Stimulated activated CD8-positive, alpha-beta memory T cell treated with anti-CD3 and anti-CD28 coated beads, Interleukin-4, amount 100 ng/mL, for 24 hours (primary cell): ENCODE results near the gene MYOT.
"Not testable (repeated sequence)": the region's sequence is repeated elsewhere in the genome, so short reads cannot be mapped to it uniquely, and the experiment has no call there.

ENCODE experiments used
- DNase-seq: peaks from one replicate; pipeline ENCODE4 v3.0.0-alpha.2; 2020; ENCODE audit warnings: low read depth

The MYOT gene

GRCh38 chr5:137856916-137857862 lies 10.5 kb upstream of the MYOT start:
- no peak for DNase-seq

GRCh38 chr5:137858223-137858916 lies 9.3 kb upstream of the MYOT start:
- no peak for DNase-seq

- no peak for DNase-seq
These were observed 8.7 kb upstream of the MYOT start for GRCh38 chr5:137858954-137859353.

GRCh38 chr5:137862251-137862650 lies 5.4 kb upstream of the MYOT start:
- no peak for DNase-seq

- not testable (repeated sequence) for DNase-seq
These were observed 4.0 kb upstream of the MYOT start for GRCh38 chr5:137863653-137864052.

- no peak for DNase-seq
These were observed 895 bp upstream of the MYOT start for GRCh38 chr5:137866541-137867388.

GRCh38 chr5:137870647-137871339 lies 3.1 kb downstream of the MYOT start:
- DNase-seq = no peak

- no peak for DNase-seq
These were observed 3.9 kb downstream of the MYOT start for GRCh38 chr5:137871571-137871970.

- no peak for DNase-seq
These were observed 4.8 kb downstream of the MYOT start for GRCh38 chr5:137872466-137872865.

- DNase-seq = no peak
These were observed 8.4 kb downstream of the MYOT start for GRCh38 chr5:137876101-137876500.

GRCh38 chr5:137880313-137880712 lies 12.7 kb downstream of the MYOT start:
- no peak for DNase-seq

- no peak for DNase-seq
These were observed 20.2 kb downstream of the MYOT start for GRCh38 chr5:137887831-137888230.

GRCh38 chr5:137888466-137888862 lies 20.8 kb downstream of the MYOT start:
- no peak for DNase-seq

- DNase-seq = peak; percentile 74
These were observed 21.5 kb downstream of the MYOT start, which contains the start of gene PKD2L2 for GRCh38 chr5:137888863-137889759. Gene PKD2L2, plus strand, starts transcription at chr5:137889457. Its CDS starts 35 bp downstream, at chr5:137889492.

GRCh38 chr5:137890845-137891244 lies 23.2 kb downstream of the MYOT start:
- DNase-seq = no peak

GRCh38 chr5:137891849-137892248 lies 24.2 kb downstream of the MYOT start:
- no peak for DNase-seq

- no peak for DNase-seq
These were observed 26.9 kb downstream of the MYOT start for GRCh38 chr5:137894586-137894985.

GRCh38 chr5:137896560-137896959 lies 28.9 kb downstream of the MYOT start:
- DNase-seq = no peak

GRCh38 chr5:137899493-137899892 lies 31.8 kb downstream of the MYOT start:
- DNase-seq = no peak

- DNase-seq = no peak
These were observed 33.6 kb downstream of the MYOT start for GRCh38 chr5:137901011-137901817.
